ENCODE measurements around the gene ZNF362. TPM values are rescaled to one million over a fixed set of nuclear protein-coding genes. Genes with fewer than 3 reads are reported as not detected.

ZNF362 gene
- total RNA-seq, 2 experiments from 2014 or later = 8.9 to 26.1 TPM

- no peak for DNase-seq (ENCODE audit: low spot score)
- H3K9me3 ChIP-seq (ENCODE audit: low read length) = no peaks in the 10 kb centered on the region
- H3K79me2 ChIP-seq (ENCODE audit: insufficient read depth, low read depth, low read length) = no peaks in the 10 kb centered on the region
- no TSS peak for BruUV-seq (replicated peaks)
- intact Hi-C loops (cut with micrococcal nuclease; ENCODE audit: unreplicated experiment) = no loop called here
- POLR2A ChIA-PET = no interaction called here
- no peaks in the 10 kb centered on the region for H3K9me2 ChIP-seq (ENCODE audit: insufficient read depth, low read length)
- H3K4me1 ChIP-seq (ENCODE audit: insufficient read depth, low read length, poor library complexity, severe bottlenecking) = no peaks in the 10 kb centered on the region
- H3K27ac ChIP-seq (ENCODE audit: low read depth, low read length, poor library complexity, severe bottlenecking) = no peak overlapping the region
- H4K20me1 ChIP-seq (ENCODE audit: insufficient read depth, low read length) = no peaks in the 10 kb centered on the region
- H3K4me2 ChIP-seq (ENCODE audit: low read length) = no peak overlapping the region
- no peak overlapping the region for H3K4me3 ChIP-seq (ENCODE audit: low read depth, low read length, poor library complexity, severe bottlenecking)
- H2AFZ ChIP-seq (ENCODE audit: low read length) = no peak overlapping the region
- H3K36me3 ChIP-seq (ENCODE audit: insufficient read depth, low read length) = no peaks in the 10 kb centered on the region
- CTCF ChIA-PET (ENCODE audit: unreplicated experiment) = no interaction called here
- TF ChIP-seq CTCF (conservative IDR thresholded peaks at IDR 0.05; ENCODE audit: low read length) = no peak
- no peak for TF ChIP-seq EZH2phosphoT487 (IDR thresholded peaks at IDR 0.05; ENCODE audit: borderline replicate concordance, low read depth, low read length)
Observed at GRCh38 chr1:33275195-33275594, 18.9 kb downstream of the ZNF362 start.

- Histone ChIP-seq H3K79me2 (ENCODE audit: insufficient read depth, low read depth, low read length) (no peaks in the 10 kb centered on the region), H3K36me3 (ENCODE audit: insufficient read depth, low read length) (no peaks in the 10 kb centered on the region), H4K20me1 (ENCODE audit: insufficient read depth, low read length) (no peaks in the 10 kb centered on the region), H3K9me2 (ENCODE audit: insufficient read depth, low read length) (no peaks in the 10 kb centered on the region), H3K4me1 (ENCODE audit: insufficient read depth, low read length, poor library complexity, severe bottlenecking) (no peaks in the 10 kb centered on the region), H3K4me3 (ENCODE audit: low read depth, low read length, poor library complexity, severe bottlenecking) (no peak overlapping the region), H3K9me3 (ENCODE audit: low read length) (no peaks in the 10 kb centered on the region), H2AFZ (ENCODE audit: low read length) (no peak overlapping the region), H3K27ac (ENCODE audit: low read depth, low read length, poor library complexity, severe bottlenecking) (no peak overlapping the region), H3K4me2 (ENCODE audit: low read length) (no peak overlapping the region)
- ChIA-PET POLR2A (no interaction called here), CTCF (ENCODE audit: unreplicated experiment) (no interaction called here)
- DNase-seq (ENCODE audit: low spot score) = no peak
- BruUV-seq (replicated peaks) = no TSS peak
- intact Hi-C loops (cut with micrococcal nuclease; ENCODE audit: unreplicated experiment) = no loop called here
- TF ChIP-seq EZH2phosphoT487 (IDR thresholded peaks at IDR 0.05; ENCODE audit: borderline replicate concordance, low read depth, low read length) (no peak), CTCF (conservative IDR thresholded peaks at IDR 0.05; ENCODE audit: low read length) (no peak)
Observed at GRCh38 chr1:33275706-33276572, 19.6 kb downstream of the ZNF362 start.

GRCh38 chr1:33276573-33277298, 20.4 kb downstream of the ZNF362 start:
- POLR2A ChIA-PET = no interaction called here
- BruUV-seq (replicated peaks) = no TSS peak
- TF ChIP-seq CTCF (conservative IDR thresholded peaks at IDR 0.05; ENCODE audit: low read length) (no peak), EZH2phosphoT487 (IDR thresholded peaks at IDR 0.05; ENCODE audit: borderline replicate concordance, low read depth, low read length) (no peak)
- Histone ChIP-seq H3K79me2 (ENCODE audit: insufficient read depth, low read depth, low read length) (no peaks in the 10 kb centered on the region), H2AFZ (ENCODE audit: low read length) (no peak overlapping the region), H3K4me3 (ENCODE audit: low read depth, low read length, poor library complexity, severe bottlenecking) (no peak overlapping the region), H3K9me2 (ENCODE audit: insufficient read depth, low read length) (no peaks in the 10 kb centered on the region), H3K27ac (ENCODE audit: low read depth, low read length, poor library complexity, severe bottlenecking) (no peak overlapping the region), H3K9me3 (ENCODE audit: low read length) (no peaks in the 10 kb centered on the region), H3K4me2 (ENCODE audit: low read length) (no peak overlapping the region), H4K20me1 (ENCODE audit: insufficient read depth, low read length) (no peaks in the 10 kb centered on the region), H3K4me1 (ENCODE audit: insufficient read depth, low read length, poor library complexity, severe bottlenecking) (no peaks in the 10 kb centered on the region), H3K36me3 (ENCODE audit: insufficient read depth, low read length) (peaks cover 5% of the 10 kb centered on the region; the same call in 1 of the 2 replicates)
- no peak for DNase-seq (ENCODE audit: low spot score)
- CTCF ChIA-PET (ENCODE audit: unreplicated experiment) = no interaction called here
- intact Hi-C loops (cut with micrococcal nuclease; ENCODE audit: unreplicated experiment) = no loop called here
